Measurements from ENCODE around the gene IKZF2.

IKZF2 gene

DNA sequence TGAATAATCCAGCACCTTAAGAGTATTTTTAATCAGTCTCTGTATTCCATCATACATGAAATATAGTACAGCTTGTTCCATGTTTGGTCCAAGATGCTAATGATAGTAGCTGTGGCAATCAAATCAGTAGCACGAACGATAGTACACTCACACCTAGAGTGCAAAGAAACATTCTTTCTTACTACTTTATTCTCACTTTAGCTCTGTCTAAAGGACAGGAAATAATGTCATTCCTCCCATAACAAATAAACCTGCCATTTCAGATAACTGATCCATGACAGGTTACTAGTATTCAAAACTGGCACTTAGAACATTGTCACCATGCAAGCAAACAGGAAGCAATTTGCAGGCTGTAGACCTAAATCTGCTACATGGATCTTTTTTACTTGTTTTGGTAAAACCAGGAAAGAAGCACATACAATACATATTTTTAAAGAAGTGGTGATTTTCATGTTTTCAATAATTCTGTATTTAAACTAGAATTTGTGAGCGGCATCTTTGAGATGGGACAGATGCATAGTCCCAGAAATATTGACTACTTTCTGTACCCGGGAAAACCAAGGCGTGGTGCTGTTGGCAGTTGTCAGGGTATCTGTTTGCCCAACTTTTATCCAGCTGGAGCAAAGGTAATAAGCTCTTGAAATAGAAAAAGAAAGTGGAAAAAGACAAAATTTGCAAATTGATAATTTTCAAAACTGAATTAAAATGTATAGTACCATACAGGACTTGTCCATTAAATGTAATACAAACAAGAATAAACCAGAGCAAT, 49.5 kb downstream of the IKZF2 start:
- no peak for FAIRE-seq
- DNase-seq (ENCODE audit: low spot score), result no peak

DNA sequence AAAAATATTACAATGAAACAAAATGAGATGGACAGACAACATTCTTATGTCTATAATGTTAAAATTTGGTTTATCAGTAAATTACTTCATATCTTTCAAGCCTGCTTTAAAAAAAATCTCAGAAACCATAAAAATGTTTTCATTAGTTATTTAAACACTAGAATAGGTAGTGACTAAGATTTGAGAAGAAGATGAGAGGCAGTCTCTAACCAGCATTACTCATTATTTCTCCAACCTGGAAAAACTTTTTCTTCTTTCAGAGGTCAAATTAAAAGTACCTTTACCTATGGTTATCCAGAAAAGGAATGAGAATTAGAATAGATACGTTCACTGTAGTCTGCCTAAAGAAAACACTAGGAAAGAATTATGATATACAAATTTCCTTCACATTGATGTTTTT, 50.3 kb downstream of the IKZF2 start:
- FAIRE-seq, result no peak
- DNase-seq (ENCODE audit: low spot score), result no peak

DNA sequence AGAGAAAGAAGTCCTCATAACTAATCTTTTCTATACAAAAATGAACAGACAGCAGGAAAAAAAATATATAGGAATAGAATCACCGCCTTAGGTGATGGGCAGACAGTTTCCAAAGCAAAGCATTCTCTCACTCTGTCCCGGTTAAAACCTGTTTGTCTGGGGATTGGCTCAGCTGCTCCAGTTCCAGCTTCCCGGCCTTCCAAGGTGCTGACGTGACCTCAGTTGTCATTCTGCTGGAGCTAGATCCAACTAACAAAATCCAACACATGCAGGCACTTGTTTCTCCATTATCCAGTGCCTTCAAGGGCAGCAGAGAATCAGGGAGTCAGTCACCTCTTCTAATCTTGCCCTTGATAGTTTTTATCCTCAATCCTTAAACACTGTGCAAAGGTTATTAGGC, 52.8 kb downstream of the IKZF2 start:
- DNase-seq (ENCODE audit: low spot score) (no peak), FAIRE-seq (no peak)

DNA sequence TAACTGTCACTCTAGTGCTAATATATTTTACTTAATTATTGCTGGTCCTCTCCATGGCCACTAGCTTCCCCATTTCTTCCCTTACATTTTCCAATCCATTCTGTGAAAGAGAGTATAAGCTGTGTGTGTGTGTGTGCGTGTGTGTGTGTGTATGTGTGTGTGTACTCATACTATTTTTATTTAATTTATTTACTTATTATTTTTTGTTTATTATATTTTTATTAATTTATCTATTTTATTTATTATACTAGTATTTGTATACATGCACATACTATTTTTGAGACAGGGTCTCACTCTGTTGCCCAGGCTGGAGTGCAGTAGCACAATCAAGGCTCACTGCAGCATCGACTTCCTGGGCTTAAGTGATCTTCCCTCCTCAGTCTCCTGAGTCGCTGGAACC, 59.6 kb downstream of the IKZF2 start:
- DNase-seq (ENCODE audit: low spot score), result no peak
- FAIRE-seq, result no peak

DNA sequence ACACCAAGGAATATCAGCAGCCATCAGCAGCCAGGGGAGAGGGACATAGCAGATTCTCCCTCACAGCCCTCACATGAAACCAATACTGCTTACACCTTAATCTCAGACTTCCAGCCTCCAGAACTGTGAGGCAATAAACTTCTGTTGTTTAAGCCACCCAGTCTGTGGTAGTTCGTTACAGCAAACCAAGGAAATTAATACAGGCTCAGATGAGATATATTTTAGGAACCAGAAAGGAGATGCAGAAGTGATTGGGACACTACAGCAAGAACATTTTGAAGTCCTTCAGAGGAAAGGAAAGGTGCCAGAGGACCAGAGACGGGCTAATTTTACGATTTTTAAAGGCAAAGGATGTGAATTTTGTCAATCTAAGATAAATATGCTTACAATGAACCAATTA, 60.6 kb downstream of the IKZF2 start:
- FAIRE-seq, result no peak
- DNase-seq (ENCODE audit: low spot score), result no peak

DNA sequence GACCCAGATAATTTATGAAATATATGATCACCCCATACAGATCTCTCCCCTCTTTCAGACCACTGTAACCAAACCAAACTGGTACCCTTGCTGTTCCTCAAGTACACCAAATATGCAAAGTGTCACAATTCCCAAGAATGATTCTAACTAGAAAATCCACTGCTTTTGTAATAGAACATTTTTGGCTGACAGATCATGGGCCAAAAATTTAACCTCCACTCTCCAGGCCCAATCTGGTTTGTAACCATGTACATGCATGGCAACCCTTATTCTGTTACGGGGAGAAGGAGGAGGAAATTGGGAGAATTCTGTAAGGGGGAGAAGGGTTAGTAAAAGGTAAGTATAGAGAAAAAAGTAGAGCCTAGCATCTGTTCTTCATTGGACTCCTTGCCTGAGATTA, 62.0 kb downstream of the IKZF2 start:
- DNase-seq (ENCODE audit: low spot score), result no peak
- no peak for FAIRE-seq

DNA sequence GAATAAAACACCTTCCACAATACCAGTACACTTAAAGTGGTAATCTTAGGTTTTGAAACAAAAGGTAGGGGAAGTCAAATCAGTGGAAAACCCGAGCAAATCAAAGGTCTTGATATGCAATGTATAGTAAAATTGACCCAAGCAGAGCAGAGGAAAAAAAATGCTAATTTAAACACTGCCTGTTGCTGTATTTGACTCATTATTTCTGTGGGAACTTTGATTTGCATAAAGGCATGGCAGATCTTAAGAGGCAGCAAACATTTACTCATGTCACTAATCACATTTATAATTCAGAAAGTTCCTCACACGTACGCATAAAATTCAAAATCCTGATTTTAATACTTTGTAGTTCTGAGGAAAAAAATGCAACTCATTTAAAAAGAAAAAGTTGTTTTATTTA, 64.4 kb downstream of the IKZF2 start:
- FAIRE-seq (no peak), DNase-seq (ENCODE audit: low spot score) (no peak)

DNA sequence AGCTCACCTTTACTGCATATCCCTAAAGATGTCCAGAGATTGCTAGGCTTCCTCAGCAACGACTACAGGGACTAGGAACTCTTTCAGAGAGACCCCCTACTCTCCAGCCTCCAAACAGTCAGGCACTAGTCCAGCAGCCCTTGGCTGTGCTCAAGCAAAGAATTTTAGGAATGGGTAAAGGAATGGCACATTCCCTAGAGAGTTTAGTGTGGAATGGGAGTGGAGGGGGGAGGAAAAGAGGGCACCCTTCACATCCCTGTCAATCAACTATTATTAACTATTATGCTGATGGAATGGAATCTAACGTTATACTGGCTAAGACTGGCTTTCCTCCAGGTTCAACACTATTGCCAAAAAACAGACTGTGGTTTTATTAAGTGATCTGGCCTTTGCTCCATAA, 64.8 kb downstream of the IKZF2 start:
- no peak for FAIRE-seq
- no peak for DNase-seq (ENCODE audit: low spot score)

DNA sequence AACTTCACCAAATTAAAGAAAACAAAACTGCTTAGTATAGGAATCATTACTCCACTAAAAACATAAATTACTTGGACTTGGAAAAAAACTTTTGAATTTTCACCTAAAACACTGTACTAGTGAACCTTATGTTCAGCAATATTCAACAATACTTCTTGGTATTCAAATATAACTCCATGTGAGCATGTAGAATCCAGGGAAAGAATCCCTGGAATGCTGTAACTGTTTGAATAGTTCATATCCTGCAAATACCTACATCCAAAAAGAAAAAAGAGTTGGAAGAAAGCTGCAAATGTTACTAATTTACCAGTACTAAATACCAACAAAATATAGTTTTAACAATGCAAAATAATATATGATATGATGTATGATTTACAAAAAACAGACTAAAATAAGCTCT, 65.4 kb downstream of the IKZF2 start:
- no peak for FAIRE-seq
- no peak for DNase-seq (ENCODE audit: low spot score)

DNA sequence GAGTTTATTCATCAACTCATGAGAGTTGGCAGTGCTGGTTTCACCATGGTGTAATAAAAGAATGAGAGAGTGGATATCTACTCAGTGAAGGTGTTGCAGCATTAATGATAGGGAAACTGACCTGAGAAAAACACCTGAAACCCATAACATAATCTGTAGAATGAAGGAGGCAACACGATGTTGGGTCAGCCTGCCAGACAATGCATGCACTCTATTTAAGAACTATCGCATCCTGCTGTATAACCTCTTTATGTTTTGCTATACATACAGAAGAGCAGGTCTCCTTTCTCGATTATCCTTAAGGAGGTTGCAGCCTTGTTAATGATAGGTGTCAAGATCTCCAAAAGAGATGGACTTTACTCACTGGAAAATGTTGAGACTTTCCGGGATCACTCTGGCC, 65.9 kb downstream of the IKZF2 start:
- no peak for DNase-seq (ENCODE audit: low spot score)
- FAIRE-seq, result no peak

DNA sequence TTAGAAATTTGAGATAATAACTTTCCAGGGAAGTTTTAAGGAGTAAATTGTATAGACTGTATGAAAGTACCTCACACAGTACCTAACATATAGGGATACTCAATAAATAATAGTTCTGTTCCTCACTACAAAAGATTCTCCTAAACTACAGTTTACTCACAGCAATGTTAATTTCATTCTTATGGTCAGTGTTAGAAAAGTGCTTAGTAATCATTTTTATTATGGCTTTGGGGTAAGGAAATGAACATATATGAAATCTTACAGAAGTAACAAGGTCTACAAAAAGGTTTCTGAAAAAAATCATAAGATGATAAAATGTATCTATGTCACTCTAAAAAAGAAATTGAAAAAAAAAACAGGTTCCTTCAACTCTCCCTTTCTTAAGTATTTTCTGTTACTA, 67.2 kb downstream of the IKZF2 start:
- FAIRE-seq (no peak), DNase-seq (ENCODE audit: low spot score) (no peak)

DNA sequence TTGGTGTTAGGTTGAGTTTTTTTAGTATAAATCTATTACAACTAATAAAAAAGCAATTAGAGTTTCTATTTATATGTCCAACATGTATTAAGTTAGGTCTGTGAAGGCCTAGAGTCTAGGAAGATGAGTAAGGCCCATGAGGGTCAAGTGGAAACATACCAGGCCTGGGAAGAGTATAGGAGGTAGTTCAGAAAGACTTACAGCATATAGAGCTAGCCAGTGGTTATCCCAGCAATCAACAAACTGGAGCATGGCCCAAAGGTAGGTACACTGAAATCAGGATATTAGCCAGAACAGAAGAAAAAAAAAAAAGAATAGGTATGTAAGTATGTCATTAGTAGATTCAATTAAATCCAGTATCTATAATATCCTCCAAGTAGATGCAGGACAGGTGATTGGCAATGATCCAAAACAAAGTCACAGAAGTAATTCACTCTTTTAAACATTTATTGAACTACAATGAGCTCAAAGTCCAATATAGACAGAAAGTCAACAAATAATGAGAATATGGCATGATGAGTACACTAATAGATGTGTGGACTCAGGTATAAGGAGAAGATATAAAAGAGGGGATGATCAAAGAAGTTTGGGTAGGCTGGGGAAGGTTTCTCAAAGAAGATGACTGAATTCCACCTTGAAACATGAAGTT, 70.3 kb downstream of the IKZF2 start:
- FAIRE-seq (no peak), DNase-seq (ENCODE audit: low spot score) (no peak)

DNA sequence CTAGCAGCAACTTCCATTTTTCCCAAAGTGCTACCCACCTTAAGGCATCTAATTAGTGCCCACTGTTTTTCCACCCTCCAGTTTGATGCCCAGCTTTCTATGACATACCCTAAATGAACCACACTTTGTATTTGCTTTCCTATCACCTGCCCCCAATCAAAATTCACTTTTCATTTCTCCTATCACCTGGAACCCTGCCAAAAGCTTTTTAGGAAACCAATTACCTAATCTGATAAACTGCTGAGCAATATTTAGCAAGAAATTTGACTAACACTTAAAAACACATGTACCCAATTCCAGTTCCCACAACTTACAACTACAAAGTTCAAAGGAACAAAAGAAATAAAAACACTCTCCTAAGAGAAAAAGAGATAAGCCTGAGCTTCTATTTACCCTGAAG, 71.7 kb downstream of the IKZF2 start:
- no peak for FAIRE-seq
- DNase-seq (ENCODE audit: low spot score), result no peak

DNA sequence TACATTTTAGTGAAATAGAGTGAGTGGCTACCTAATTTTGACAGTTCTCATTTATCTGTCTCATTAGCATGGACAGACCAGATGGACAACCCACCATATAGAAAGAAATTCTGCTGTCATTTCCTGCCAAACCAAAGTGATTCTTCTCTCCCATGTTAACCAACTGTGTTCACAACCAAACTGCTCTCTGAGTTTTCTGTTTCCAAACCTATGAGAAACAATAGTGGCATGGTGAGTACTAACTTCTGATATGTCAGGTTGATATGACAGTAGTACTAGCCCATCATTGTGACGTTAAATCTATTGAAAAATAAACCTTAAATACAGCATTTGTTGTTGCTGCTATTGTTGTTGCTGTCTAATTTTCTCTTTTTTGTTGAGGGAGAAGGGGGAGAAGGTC, 72.7 kb downstream of the IKZF2 start:
- no peak for DNase-seq (ENCODE audit: low spot score)
- FAIRE-seq, result no peak

DNA sequence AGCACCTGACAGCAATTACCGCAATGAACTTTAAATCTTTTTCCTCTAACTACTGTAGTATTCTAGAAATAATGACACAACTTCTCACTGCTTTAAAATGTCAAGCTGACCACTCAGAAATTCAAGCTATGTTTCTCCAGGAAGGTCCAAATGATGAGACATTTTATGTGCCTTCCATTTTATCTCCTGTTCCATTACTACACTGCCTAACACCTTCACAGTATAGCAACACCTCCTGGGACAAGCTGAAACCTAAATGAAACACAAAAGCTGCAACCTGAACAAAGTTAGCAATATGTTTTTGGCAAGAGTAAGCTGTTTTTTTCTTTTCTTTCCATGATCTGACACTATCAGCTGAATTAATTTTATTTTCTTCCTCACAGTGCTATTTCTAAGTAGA, 81.9 kb downstream of the IKZF2 start:
- DNase-seq (ENCODE audit: low spot score) (no peak), FAIRE-seq (no peak)

DNA sequence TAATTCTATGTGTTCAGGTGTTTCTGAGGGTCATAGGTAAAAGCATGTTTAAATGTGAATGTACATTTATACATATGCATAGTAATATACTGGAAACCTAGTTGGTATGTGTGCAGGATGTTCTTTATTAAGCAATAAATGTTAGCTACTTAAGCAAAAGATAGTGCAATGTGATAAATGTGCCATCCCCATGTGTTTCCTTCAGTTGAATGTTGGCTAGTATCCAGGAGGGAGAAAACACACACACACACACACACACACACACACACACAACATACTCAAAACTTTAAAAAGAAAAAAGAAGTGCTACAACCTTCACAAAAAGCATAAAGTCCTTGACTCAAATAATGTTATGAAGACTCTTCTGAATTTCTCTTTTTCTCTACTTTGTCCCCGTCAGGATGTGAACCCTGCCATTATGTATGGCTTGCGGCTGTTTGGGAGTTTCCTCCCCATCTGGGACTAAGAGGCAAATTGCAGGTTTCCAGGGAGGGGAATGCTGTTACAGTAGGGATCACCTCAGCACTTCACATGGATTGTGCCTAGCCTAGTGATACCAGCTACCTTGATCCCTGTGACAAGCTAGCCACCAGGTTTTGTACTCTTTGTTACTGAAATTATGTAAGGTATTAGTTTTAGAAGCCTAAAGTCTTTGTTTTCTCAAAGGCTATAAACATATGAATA, 82.6 kb downstream of the IKZF2 start:
- DNase-seq (ENCODE audit: low spot score), result no peak
- no peak for FAIRE-seq

DNA sequence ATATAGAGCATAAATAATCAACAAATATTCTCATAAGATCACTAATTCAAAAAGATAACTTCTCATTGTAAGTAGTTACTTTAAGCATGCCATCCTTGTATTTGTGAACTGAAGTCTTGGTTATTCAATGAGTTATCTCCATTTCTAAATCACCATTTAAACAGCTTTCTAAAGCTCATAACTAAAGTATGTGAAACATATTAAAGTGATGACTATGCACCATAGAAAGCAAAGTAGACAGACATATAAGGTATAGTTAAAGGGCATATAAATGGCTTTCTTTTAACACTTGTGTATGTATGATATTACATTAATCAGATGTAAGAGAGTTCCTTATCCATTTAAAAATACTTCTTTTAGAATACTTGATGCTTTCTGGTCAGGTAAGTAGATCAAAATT, 83.5 kb downstream of the IKZF2 start:
- no peak for FAIRE-seq
- no peak for DNase-seq (ENCODE audit: low spot score)

DNA sequence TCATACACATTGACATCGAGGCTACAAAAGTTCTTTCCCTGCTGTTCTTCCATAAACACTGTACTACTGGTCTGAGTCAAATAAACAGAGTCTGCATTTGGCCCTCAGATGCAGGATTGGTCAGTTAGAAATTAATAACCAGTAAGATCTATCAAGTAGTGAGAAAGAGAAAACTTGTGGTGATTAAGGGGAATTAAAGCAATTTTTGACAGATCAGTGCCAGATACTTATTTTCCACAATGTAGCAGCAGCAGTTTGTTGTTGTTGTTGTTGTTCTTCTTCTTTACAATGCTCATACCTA, 85.0 kb downstream of the IKZF2 start:
- FAIRE-seq (no peak), DNase-seq (ENCODE audit: low spot score) (no peak)

DNA sequence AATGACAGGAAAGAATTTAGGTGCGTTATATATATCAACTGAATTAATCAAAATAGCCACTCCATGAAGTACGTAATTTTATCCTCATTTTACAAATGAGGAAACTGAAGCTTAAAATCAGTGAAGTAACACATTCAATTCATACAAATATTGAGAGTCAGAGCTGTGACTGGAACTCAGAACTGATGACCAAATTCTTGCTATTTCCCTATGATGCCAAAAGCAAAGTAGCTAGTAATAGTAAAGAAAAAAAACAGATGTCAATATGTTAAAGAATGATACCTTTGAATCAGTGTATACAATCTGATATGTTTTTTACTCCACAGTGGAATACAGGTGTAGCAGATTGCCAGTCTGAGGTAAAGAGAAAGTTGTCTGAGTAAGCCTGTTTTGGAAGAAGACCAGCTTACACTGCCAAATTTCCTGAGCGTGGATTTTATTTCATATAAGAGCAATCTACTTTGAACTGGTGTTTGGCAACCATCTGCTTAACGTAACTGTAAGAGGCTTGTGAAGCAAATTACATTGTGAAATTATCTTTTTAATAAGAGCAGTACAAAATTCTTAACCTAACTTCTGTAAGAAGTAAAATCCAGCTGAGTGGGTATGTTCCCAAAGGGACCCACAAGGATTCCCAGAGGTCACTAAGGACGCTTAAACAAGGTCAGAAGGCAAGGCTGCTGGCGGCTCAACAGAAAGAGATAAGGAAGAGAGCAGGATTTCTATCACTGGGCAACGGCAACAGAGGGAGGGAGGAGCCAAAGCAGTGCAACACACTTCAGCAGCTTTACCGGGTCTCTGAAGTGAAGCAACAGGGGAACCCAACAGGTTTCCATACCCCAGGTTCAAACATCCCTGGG, 85.6 kb downstream of the IKZF2 start:
- FAIRE-seq (no peak), DNase-seq (ENCODE audit: low spot score) (no peak)

DNA sequence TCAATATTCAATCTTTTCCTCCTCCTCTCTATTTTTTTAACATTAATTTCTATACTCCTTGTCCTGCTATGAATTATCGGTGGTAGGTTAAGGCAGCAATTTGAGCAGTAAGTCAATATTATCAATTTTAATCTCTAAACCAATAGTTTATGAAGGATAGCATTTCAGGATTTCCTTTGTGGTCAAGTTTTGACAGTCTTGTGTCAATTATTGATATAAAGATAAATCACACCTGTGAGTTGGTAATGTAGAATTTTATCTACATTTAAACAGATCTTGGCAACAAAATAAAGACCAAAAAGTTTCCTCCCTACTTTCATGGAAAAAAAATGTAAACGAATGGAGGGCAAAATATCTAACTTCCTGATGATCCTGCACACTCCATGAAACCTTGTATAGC, 87.3 kb downstream of the IKZF2 start:
- FAIRE-seq, result no peak
- no peak for DNase-seq (ENCODE audit: low spot score)

DNA sequence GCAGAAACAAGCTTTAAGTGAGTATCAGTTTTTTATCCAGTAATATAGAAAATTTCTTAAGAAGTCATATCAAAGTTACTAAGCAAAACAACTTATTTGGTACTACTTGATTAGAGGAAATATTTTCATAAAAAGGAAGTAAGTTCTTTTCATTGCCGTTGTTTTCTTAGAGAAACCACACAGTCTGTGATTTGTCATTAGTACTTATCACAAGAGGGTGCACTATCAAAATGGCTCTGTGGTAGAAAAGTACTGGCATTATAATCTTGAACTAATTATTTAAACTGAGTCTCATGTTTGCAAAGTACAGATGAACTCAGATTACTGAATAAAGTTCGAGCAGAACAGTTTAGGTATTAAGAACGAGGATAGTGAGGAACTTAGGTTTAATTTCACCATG, 93.4 kb downstream of the IKZF2 start:
- DNase-seq (ENCODE audit: low spot score), result no peak

DNA sequence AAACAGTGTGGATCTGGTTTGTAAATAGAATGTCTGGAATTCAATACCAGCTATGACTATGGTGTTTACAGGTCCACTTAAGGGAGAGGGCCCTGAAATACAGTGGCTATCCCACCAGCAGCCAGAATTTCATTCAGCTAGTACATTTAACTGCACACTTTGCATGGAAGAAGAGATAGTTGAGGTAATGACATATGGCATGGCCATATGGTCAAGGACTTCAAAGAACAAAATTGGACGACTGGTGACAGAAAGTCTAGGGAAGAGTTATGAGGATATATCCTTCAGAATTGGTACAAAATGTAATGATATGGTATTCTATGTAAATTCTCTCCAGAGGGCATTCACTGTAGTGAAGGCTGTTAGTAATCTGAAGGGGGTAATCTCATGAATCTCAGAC, 105.0 kb downstream of the IKZF2 start:
- DNase-seq (ENCODE audit: low spot score), result no peak
- FAIRE-seq, result no peak

More for the DNA sequence above, 93.4 kb downstream of the IKZF2 start:
- no peak for FAIRE-seq

All from RCC 7860 (cell line).